ENCODE data around the gene LIN7A. TPM values are rescaled to one million over a fixed set of nuclear protein-coding genes. Genes with fewer than 3 reads are reported as not detected.
A peak's percentile ranks its signal among the peaks of the same experiment; 100 is the strongest.

Gene LIN7A, protein sequence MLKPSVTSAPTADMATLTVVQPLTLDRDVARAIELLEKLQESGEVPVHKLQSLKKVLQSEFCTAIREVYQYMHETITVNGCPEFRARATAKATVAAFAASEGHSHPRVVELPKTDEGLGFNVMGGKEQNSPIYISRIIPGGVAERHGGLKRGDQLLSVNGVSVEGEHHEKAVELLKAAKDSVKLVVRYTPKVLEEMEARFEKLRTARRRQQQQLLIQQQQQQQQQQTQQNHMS
- 0.31 and 0.51 TPM in 2 replicates for total RNA-seq

DNA sequence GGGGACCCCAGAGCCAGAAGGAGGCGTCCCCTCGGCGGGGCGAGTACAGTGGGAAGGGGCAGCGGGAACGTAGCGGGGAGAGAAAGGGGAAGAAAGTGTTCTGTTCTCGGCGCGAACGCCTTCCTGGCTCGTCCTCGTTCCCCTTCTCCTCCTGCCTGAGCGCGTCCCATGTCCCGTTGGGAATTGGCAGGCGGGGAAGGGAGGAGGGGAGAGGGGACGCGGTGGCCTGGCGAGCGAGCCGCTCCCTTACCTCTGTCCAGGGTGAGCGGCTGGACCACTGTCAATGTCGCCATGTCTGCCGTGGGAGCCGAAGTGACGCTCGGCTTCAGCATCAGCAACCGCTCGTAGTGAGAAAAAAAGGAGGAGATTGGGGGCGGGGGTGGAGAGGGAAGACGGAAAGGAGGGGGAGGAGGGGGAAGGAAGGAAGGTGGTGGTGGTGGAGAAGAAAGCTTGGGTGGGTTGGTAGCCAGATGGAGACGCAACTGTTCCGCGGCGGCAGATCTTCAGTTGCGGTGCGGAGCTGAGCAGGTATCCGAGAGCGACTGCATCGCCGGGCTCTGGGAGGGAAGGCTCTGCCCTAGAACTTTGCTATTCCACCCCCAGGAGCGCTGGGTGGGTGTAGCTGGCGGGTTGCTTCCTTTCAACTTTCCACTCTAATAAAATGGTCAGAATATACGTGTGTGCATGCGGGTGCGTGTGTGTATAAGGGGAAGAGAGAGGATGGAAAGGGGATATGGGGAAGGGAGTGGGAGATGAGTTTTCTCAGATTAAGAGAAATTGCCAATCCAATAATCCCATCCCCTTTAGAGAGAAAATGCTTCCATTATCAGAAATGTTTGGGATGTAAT lies at the start of gene LIN7A:
LIN7A (minus strand) TSS at position 544 of the 848 bp plus-strand sequence; CDS start at position 332, 212 bp downstream.
- H3K4me1 Mint-ChIP-seq: peaks cover 6% of the 10 kb centered on the region
- H3K9me3 Mint-ChIP-seq: peaks cover 4% of the 10 kb centered on the region
- peaks cover 33% of the 10 kb centered on the region for H3K27me3 Mint-ChIP-seq
- no peak for DNase-seq
- H3K4me3 Mint-ChIP-seq: peak within 1 kb of the TSS; percentile 57
- no peaks in the 10 kb centered on the region for H3K36me3 Mint-ChIP-seq (ENCODE audit: low read depth)
- intact Hi-C loops (cut with micrococcal nuclease): no loop called here
- no peak within 1 kb of the TSS for H3K27ac Mint-ChIP-seq

DNA sequence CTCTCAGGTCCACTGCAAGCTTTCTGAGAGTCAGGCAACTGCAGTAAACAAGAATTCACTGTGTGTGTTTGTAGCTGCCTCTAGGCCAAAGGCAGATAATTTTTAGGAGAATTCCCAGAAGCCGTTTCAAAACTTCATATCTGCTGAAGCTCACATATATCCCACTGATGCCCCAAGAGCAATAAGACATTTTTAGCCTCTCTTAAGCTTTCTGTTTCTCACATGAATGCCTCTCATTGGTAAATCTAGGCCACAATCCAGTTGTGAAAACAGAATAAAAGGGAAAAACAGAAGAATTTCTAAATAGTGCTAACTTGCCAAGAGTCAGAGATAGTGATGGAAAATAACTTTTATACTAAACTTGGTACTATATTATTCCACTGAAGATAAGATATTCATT lies 48.5 kb upstream of the LIN7A start:
- H3K4me1 Mint-ChIP-seq: no peaks in the 10 kb centered on the region
- H3K27me3 Mint-ChIP-seq: no peaks in the 10 kb centered on the region
- no peaks in the 10 kb centered on the region for H3K36me3 Mint-ChIP-seq (ENCODE audit: low read depth)

DNA sequence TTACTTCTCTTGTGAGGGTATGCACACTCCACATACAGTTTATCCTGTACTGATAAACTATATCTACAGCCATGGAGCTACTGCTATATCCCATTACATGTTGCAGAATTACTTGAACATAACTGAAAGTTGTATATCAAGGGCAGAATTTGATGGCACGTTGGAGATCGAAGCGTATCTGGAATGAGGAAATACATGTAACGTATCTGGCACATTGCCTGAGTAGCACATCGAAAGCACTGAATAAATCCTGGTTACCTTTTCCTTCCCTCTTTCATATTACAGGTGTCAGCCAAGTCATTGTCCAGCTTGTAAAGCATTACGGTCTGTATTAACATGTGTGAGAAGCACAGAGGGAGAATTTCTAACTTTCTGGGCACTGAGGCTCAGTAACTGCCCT lies 42.1 kb upstream of the LIN7A start:
- no peaks in the 10 kb centered on the region for H3K9me3 Mint-ChIP-seq
- no peak for DNase-seq
- H3K36me3 Mint-ChIP-seq (ENCODE audit: low read depth): no peaks in the 10 kb centered on the region
- intact Hi-C loops (cut with micrococcal nuclease): no loop called here
- no peaks in the 10 kb centered on the region for H3K27me3 Mint-ChIP-seq
- no peak overlapping the region for H3K27ac Mint-ChIP-seq
- H3K4me3 Mint-ChIP-seq: no peak overlapping the region
- no peaks in the 10 kb centered on the region for H3K4me1 Mint-ChIP-seq

More for the DNA sequence above, 48.5 kb upstream of the LIN7A start:
- H3K27ac Mint-ChIP-seq: no peak overlapping the region
- no peak for DNase-seq
- H3K9me3 Mint-ChIP-seq: peaks cover 4% of the 10 kb centered on the region
- intact Hi-C loops (cut with micrococcal nuclease): no loop called here
- no peak overlapping the region for H3K4me3 Mint-ChIP-seq

DNA sequence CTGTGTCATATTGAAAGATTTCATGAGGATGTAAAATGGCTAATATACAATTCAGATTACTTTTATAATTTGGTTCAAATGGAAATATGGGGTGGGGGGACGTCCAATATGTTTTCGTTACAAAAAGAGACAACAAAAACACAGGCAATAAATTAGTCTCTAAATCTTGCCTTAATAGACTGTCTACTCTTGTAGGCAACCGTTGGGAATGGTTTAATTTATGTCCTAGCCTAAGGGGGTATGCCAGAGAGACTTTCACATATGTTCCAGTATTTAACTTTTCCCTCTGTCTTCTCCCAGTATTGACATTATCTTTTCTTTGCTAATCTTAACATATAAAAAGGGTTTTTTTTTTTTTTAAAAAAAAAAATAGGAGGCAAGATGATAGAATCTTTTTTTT lies 41.5 kb upstream of the LIN7A start:
- H3K4me3 Mint-ChIP-seq: no peak overlapping the region
- intact Hi-C loops (cut with micrococcal nuclease): no loop called here
- no peaks in the 10 kb centered on the region for H3K4me1 Mint-ChIP-seq

DNA sequence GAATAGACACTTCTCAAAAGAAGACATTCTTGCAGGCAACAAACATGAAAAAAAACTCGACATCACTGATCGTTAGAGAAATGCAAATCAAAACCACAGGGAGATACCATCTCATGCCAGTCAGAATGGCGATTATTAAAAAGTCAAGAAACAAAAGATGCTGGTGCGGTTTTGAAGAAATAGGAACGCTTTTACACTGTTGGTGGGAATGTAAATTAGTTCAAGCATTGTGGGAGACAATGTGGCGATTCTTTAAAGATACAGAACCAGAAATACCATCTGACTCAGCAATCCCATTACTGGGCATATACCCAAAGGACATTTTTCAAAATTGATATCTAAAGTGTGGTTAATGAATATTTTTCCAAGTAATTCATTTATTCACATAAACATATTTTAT lies 39.6 kb upstream of the LIN7A start:
- Mint-ChIP-seq H3K4me3 (no peak overlapping the region), H3K27me3 (no peaks in the 10 kb centered on the region), H3K4me1 (no peaks in the 10 kb centered on the region), H3K9me3 (no peaks in the 10 kb centered on the region), H3K27ac (no peak overlapping the region), H3K36me3 (ENCODE audit: low read depth) (no peaks in the 10 kb centered on the region)
- intact Hi-C loops (cut with micrococcal nuclease): no loop called here
- DNase-seq: no peak

More for the DNA sequence above, 41.5 kb upstream of the LIN7A start:
- Mint-ChIP-seq H3K9me3 (no peaks in the 10 kb centered on the region), H3K36me3 (ENCODE audit: low read depth) (no peaks in the 10 kb centered on the region), H3K27me3 (no peaks in the 10 kb centered on the region), H3K27ac (no peak overlapping the region)
- no peak for DNase-seq

DNA sequence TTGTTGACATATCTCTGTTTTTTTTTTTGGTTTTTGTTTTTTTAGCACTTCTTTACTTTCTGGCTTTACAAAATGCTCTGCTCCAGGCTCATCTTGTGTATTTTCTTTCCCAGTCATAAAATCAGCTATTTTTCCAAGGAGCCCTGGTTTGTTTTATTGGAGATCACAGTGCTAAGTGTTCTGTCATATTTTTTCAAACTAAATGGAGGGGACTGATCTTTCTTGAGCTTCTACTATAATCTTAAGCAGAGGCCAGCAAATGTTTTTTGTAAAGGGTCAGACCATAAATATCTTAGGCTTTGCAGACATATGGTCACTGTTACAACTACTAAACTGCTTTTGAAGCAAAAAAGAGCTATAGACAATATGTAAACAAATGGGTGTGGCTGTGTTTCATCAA lies 30.6 kb upstream of the LIN7A start:
- Mint-ChIP-seq H3K4me3 (no peak overlapping the region), H3K4me1 (no peaks in the 10 kb centered on the region), H3K27me3 (no peaks in the 10 kb centered on the region), H3K9me3 (no peaks in the 10 kb centered on the region), H3K27ac (no peak overlapping the region), H3K36me3 (ENCODE audit: low read depth) (no peaks in the 10 kb centered on the region)
- DNase-seq: no peak
- intact Hi-C loops (cut with micrococcal nuclease): no loop called here

DNA sequence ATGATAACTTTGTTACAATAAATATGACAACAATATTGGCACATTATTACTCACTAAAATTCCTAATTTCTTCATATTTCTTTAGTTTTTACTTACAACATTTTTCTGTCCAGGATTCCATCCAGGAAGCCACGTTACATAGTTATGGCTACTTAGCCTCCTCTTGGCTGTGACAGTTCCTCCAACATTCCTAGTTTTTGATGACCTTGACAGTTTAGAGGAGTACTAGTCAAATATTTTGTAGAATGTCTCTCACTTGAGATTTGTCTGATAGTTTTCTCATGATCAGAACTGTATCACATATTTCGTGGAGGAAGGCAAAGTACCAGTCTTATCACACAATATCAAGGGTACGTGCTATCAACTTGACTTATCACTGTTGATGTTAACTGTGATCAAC lies 29.8 kb upstream of the LIN7A start:
- DNase-seq: no peak
- Mint-ChIP-seq H3K27ac (no peak overlapping the region), H3K27me3 (no peaks in the 10 kb centered on the region), H3K4me3 (no peak overlapping the region), H3K9me3 (no peaks in the 10 kb centered on the region), H3K4me1 (no peaks in the 10 kb centered on the region), H3K36me3 (ENCODE audit: low read depth) (no peaks in the 10 kb centered on the region)
- intact Hi-C loops (cut with micrococcal nuclease): no loop called here

DNA sequence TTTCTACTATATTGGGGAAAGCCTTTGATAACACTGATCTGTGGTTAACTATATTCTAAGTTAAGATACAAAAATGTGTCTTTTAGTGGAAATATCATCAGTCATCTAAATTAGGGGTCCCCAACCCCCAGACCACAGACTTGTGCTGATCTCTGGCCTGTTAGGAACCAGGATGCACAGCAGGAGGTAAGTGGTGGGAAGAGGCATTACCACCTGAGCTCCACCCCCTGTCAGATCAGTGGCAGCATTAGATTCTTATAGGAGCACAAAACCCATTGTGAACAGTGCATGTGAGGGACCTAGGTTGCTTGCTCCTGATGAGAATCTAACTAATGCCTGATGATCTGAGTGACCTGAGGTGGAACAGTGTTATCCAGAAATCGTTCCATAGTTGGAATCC lies 28.3 kb upstream of the LIN7A start:
- intact Hi-C loops (cut with micrococcal nuclease): no loop called here
- Mint-ChIP-seq H3K27me3 (no peaks in the 10 kb centered on the region), H3K4me1 (no peaks in the 10 kb centered on the region), H3K27ac (no peak overlapping the region), H3K4me3 (no peak overlapping the region), H3K9me3 (no peaks in the 10 kb centered on the region), H3K36me3 (ENCODE audit: low read depth) (no peaks in the 10 kb centered on the region)
- DNase-seq: no peak

DNA sequence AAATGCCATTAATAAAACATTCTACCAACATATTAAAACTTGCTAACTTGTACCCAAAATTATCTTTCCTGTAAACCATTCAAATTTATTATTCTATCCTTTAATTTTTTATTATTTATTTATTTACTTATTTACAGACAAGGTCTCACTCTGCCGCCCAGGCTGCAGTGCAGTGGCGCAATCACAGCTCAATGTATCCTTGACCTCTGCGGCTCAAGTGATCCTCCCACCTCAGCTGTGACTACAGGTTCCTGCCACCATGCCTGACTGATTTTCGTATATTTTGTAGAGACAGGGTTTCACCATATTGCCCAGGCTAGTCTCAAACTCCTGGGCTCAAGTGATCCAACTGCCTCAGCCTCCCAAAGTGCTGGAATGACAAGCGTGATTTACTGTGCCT lies 20.4 kb upstream of the LIN7A start:
- no peak overlapping the region for H3K4me3 Mint-ChIP-seq
- no peaks in the 10 kb centered on the region for H3K27me3 Mint-ChIP-seq
- H3K27ac Mint-ChIP-seq: no peak overlapping the region
- intact Hi-C loops (cut with micrococcal nuclease): no loop called here
- H3K36me3 Mint-ChIP-seq (ENCODE audit: low read depth): no peaks in the 10 kb centered on the region
- no peak for DNase-seq
- H3K9me3 Mint-ChIP-seq: no peaks in the 10 kb centered on the region
- no peaks in the 10 kb centered on the region for H3K4me1 Mint-ChIP-seq

DNA sequence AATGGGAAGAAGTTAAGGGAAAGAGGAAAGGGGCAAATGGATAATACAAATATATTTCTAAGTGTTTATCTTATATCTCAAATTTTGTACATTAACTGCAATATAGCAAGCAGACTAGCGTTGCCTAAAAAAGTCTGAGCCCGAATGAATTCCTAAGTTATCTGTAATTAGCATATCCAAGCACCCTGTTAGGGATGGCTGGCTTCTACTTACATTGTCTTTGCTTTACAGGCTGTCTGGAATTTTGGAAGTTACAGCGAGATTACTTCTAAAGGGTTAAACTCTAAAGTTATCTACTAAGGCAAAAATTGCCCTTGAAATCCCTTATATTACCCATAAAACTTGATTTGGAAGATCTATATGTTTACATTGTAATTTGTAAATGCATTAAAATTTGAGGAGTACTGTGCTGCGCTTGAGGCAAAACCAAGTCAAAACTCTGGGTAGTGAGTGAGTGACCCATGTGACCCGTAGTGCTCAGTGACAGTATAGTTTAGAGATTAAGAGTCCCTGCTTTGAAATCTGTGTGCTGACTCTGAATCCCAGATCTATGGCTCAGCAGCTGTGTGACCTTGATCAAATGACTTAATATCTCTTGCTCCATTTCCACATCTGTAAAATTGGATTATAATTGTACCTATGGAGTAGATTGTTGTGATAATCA lies 17.3 kb upstream of the LIN7A start:
- H3K9me3 Mint-ChIP-seq: no peaks in the 10 kb centered on the region
- no peak for DNase-seq
- no peaks in the 10 kb centered on the region for H3K4me1 Mint-ChIP-seq
- no peak overlapping the region for H3K27ac Mint-ChIP-seq
- no peak overlapping the region for H3K4me3 Mint-ChIP-seq
- no peaks in the 10 kb centered on the region for H3K36me3 Mint-ChIP-seq (ENCODE audit: low read depth)
- intact Hi-C loops (cut with micrococcal nuclease): no loop called here
- H3K27me3 Mint-ChIP-seq: no peaks in the 10 kb centered on the region

DNA sequence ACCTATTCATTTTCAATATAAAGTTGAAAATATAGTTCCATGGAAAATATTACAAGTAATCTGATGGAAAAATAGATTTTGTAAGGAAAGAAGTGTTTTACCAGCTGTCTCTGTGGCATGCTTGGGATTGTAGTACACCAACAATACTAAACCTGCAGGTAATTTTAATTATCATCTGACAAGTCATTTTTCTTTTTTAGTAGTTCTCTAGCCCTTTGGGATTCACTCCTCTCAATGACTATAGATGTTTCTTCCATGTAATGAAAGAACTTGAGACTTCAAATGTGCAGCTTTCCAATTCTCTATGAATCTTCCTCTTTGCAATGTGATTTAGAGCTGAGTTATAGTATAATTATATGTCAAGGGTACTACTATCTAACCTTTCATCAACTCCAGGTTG lies 14.7 kb upstream of the LIN7A start:
- Mint-ChIP-seq H3K27ac (no peak overlapping the region), H3K36me3 (ENCODE audit: low read depth) (no peaks in the 10 kb centered on the region), H3K9me3 (no peaks in the 10 kb centered on the region), H3K4me3 (no peak overlapping the region), H3K27me3 (no peaks in the 10 kb centered on the region), H3K4me1 (no peaks in the 10 kb centered on the region)
- DNase-seq: no peak
- intact Hi-C loops (cut with micrococcal nuclease): no loop called here

DNA sequence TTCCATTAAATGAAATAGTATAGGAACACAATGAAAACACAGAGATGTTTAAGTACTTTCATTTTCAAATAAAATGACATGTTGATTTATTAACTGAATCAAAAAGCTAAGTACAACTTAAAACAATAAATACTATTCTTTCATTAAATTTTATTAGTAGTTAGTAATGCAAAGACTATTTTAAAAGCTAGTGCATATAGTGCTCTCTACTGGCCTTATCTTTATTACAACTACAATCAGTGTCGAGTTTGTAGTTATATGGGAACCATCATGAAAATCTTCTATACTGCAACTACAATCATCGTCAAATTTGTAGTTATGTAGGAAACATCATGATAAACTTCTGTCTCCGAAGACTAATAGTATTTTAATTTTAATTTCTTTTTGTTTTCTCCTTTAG lies 8.9 kb upstream of the LIN7A start:
- intact Hi-C loops (cut with micrococcal nuclease): no loop called here
- Mint-ChIP-seq H3K9me3 (no peaks in the 10 kb centered on the region), H3K36me3 (ENCODE audit: low read depth) (no peaks in the 10 kb centered on the region), H3K4me1 (no peaks in the 10 kb centered on the region), H3K4me3 (no peak overlapping the region), H3K27ac (no peak overlapping the region), H3K27me3 (no peaks in the 10 kb centered on the region)
- DNase-seq: no peak

DNA sequence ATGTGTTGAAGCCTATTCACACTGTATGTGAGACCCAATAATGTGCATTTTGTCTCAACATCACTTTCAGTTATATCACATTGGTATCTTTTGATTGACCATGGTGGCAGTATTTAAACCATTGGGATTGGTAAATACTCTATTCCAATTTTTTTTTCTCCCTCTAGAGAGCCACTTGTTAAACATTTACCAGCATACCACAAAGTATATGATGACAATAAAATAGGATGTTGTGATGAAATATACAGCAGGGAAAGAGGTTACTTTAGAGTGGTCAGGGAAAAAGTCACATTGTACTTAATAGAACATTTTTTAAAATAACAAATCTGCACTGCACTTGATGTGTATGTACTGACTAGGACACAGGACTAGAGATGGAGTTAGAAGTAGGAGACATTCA lies 5.6 kb upstream of the LIN7A start:
- H3K4me1 Mint-ChIP-seq: peaks cover 3% of the 10 kb centered on the region
- no peak for DNase-seq
- H3K4me3 Mint-ChIP-seq: no peak overlapping the region
- no peak overlapping the region for H3K27ac Mint-ChIP-seq
- H3K27me3 Mint-ChIP-seq: peaks cover 11% of the 10 kb centered on the region
- H3K36me3 Mint-ChIP-seq (ENCODE audit: low read depth): no peaks in the 10 kb centered on the region
- peaks cover 4% of the 10 kb centered on the region for H3K9me3 Mint-ChIP-seq
- intact Hi-C loops (cut with micrococcal nuclease): no loop called here

DNA sequence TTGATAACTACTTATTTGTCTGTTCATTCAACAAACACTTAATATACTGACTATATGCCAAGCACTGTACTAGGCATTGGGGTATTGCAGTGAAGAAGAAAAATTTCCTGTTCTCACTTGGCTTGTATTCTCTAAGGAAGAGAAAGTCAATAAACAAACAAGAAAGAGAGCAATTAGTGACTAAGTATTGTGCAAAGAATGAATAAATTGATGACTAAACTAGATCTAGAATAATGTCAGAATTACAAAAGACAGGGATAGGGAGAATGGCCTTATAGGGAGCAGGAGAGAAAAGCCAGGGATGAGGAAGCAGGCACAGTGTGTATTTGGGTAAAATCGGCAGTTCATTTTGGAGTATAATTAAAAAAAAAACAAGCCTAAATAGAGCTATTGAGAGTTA lies 4.2 kb upstream of the LIN7A start:
- H3K9me3 Mint-ChIP-seq: peaks cover 4% of the 10 kb centered on the region

More for the DNA sequence above, 4.2 kb upstream of the LIN7A start:
- no peaks in the 10 kb centered on the region for H3K36me3 Mint-ChIP-seq (ENCODE audit: low read depth)
- peaks cover 6% of the 10 kb centered on the region for H3K4me1 Mint-ChIP-seq
- H3K27me3 Mint-ChIP-seq: peaks cover 19% of the 10 kb centered on the region
- intact Hi-C loops (cut with micrococcal nuclease): no loop called here
- H3K4me3 Mint-ChIP-seq: no peak overlapping the region
- no peak overlapping the region for H3K27ac Mint-ChIP-seq
- DNase-seq: no peak

Measured in activated CD4-positive, alpha-beta T cell treated with anti-CD3 and anti-CD28 coated beads, Interleukin-2, amount 10 ng/mL, durations not matched to agents 24 days and 14 days (primary cell).